Ishikawa (cell line): ENCODE results near the gene XPO5.

ENCODE experiments used
- CEBPB ChIP-seq: IDR thresholded peaks from 2 replicates; pipeline ENCODE4 v1.6.1; 2012
- CREB1 ChIP-seq: IDR thresholded peaks from 2 replicates; pipeline ENCODE4 v1.6.1; 2012; ENCODE audit warnings: low read depth
- EGR1 ChIP-seq: IDR thresholded peaks from 2 replicates; pipeline ENCODE4 v1.6.1; 2012
- EP300 ChIP-seq: IDR thresholded peaks from 2 replicates; pipeline ENCODE4 v1.6.1; 2012; ENCODE audit warnings: borderline replicate concordance
- FOXM1 ChIP-seq: IDR thresholded peaks from 2 replicates; pipeline ENCODE4 v1.6.1; 2012; ENCODE audit warnings: low read depth, borderline replicate concordance
- MAX ChIP-seq: IDR thresholded peaks from 2 replicates; pipeline ENCODE4 v1.6.1; 2012
- NFIC ChIP-seq: IDR thresholded peaks from 2 replicates; pipeline ENCODE4 v1.6.1; 2012
- RAD21 ChIP-seq: IDR thresholded peaks from 2 replicates; pipeline ENCODE4 v1.6.1; 2012; ENCODE audit warnings: low read depth
- REST ChIP-seq: IDR thresholded peaks from 2 replicates; pipeline ENCODE4 v1.6.1; 2012; ENCODE audit warnings: low read depth, mild to moderate bottlenecking
- TAF1 ChIP-seq: IDR thresholded peaks from 2 replicates; pipeline ENCODE4 v1.6.1; 2012; ENCODE audit warnings: low read depth, mild to moderate bottlenecking
- TCF12 ChIP-seq: IDR thresholded peaks from 2 replicates; pipeline ENCODE4 v1.6.1; 2012; ENCODE audit warnings: low read depth
- TEAD4 ChIP-seq: IDR thresholded peaks from 2 replicates; pipeline ENCODE4 v1.6.1; 2012
- USF1 ChIP-seq: IDR thresholded peaks from 2 replicates; pipeline ENCODE4 v1.6.1; 2012
- YY1 ChIP-seq: IDR thresholded peaks from 2 replicates; pipeline ENCODE4 v1.6.1; 2012; ENCODE audit warnings: low read depth
- ZBTB7A ChIP-seq: IDR thresholded peaks from 2 replicates; pipeline ENCODE4 v1.6.1; 2012; ENCODE audit warnings: low read depth

XPO5 gene

GRCh38 chr6:43520097-43520496 lies 55.7 kb downstream of the XPO5 start:
- TF ChIP-seq MAX (no peak), ZBTB7A (no peak), TAF1 (no peak), NFIC (no peak), TEAD4 (no peak), FOXM1 (no peak), YY1 (no peak), REST (no peak), USF1 (no peak), TCF12 (no peak), CEBPB (no peak), CREB1 (no peak)

GRCh38 chr6:43517505-43518357 lies 58.1 kb downstream of the XPO5 start:
- no peak for TF ChIP-seq RAD21
- TF ChIP-seq YY1, result no peak
- no peak for TF ChIP-seq MAX
- TF ChIP-seq ZBTB7A, result no peak
- TF ChIP-seq TCF12, result no peak
- no peak for TF ChIP-seq FOXM1
- TF ChIP-seq EGR1, result no peak
- no peak for TF ChIP-seq REST
- TF ChIP-seq EP300, result no peak
- TF ChIP-seq USF1, result no peak

GRCh38 chr6:43516697-43517504 lies 58.9 kb downstream of the XPO5 start, which contains the start of the genes POLR1C and YIPF3:
Gene POLR1C (plus strand): TSS chr6:43517089. CDS start chr6:43517110, 21 bp downstream.
Gene YIPF3 (minus strand): TSS chr6:43516926. CDS start chr6:43516807, 119 bp downstream.
- TF ChIP-seq MAX (peak; percentile 95), FOXM1 (peak; percentile 58; the same call in 1 of the 2 replicates), NFIC (no peak), TAF1 (peak; percentile 89), EP300 (no peak; the same call in 1 of the 2 replicates), CEBPB (peak; percentile 19; the same call in 1 of the 2 replicates), TEAD4 (peak; percentile 49), REST (peak; percentile 33; the same call in 1 of the 2 replicates), USF1 (peak; percentile 49), ZBTB7A (no peak), RAD21 (no peak), YY1 (peak; percentile 91), CREB1 (peak; percentile 50; the same call in 1 of the 2 replicates), EGR1 (peak; percentile 86), TCF12 (peak; percentile 61)
